ENCODE measurements around the gene LNX1. TPM values are rescaled to one million over a fixed set of nuclear protein-coding genes. Genes with fewer than 3 reads are reported as not detected.

Gene LNX1
- polyA plus RNA-seq, 1 donor (not counting 4 experiments of a cell fraction or from before 2014, with no cell fraction given) = 0.22 TPM

DNA sequence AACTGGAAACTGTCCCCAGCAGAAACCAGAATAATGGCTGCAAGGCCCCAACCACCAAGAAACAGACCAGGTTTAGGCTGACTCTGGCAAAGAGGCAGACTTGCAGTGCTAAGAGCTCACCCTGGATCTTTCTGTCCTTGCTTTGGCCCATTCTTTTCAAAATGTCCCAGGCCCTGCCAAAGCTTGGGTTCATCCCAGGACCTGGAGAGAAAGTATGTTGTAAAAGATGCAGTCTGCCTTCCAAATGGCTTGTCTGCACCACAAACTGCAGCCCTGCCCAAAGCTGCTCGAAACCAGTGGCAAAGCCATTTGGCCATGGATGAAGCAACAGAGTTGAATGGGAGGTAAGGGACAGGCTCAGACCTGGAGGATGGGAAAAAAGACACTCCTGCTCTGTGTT lies 38.0 kb upstream of the LNX1 start:
- H3K36me3 ChIP-seq (ENCODE audit: control insufficient read depth in 2 of 2, extremely low read depth in 1 of 2, insufficient read depth in 2 of 2, low read length in 2 of 2) = no peaks in the 10 kb centered on the region
- TF ChIP-seq, protein P1, sequence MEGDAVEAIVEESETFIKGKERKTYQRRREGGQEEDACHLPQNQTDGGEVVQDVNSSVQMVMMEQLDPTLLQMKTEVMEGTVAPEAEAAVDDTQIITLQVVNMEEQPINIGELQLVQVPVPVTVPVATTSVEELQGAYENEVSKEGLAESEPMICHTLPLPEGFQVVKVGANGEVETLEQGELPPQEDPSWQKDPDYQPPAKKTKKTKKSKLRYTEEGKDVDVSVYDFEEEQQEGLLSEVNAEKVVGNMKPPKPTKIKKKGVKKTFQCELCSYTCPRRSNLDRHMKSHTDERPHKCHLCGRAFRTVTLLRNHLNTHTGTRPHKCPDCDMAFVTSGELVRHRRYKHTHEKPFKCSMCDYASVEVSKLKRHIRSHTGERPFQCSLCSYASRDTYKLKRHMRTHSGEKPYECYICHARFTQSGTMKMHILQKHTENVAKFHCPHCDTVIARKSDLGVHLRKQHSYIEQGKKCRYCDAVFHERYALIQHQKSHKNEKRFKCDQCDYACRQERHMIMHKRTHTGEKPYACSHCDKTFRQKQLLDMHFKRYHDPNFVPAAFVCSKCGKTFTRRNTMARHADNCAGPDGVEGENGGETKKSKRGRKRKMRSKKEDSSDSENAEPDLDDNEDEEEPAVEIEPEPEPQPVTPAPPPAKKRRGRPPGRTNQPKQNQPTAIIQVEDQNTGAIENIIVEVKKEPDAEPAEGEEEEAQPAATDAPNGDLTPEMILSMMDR (optimal IDR thresholded peaks at IDR 0.05 in 1 of 3, IDR thresholded peaks at IDR 0.05 in 1 of 3, conservative IDR thresholded peaks at IDR 0.05 in 1 of 3; ENCODE audit: extremely low read depth in 1 of 3, insufficient read depth in 2 of 3, low read length in 3 of 3) = no peak
- no peak for TF ChIP-seq EZH2 (IDR thresholded peaks at IDR 0.05; ENCODE audit: low read length)
- H3K9me3 ChIP-seq (ENCODE audit: control insufficient read depth, low read depth, low read length) = no peaks in the 10 kb centered on the region
- no peaks in the 10 kb centered on the region for H3K9me1 ChIP-seq (ENCODE audit: control insufficient read depth, extremely low read depth, insufficient read depth, low read length)
- DNase-seq (ENCODE audit: low read depth, low spot score) (no peak), FAIRE-seq (no peak)
- no peak overlapping the region for H2AFZ ChIP-seq (ENCODE audit: control insufficient read depth, low read length)
- H3K4me2 ChIP-seq (ENCODE audit: control insufficient read depth, extremely low read depth, insufficient read depth, low read depth, low read length) = no peak overlapping the region
- H3K27ac ChIP-seq (ENCODE audit: control insufficient read depth, insufficient read depth, low read length) = no peak overlapping the region
- H3K79me2 ChIP-seq (ENCODE audit: control insufficient read depth, insufficient read depth, low read length) = no peaks in the 10 kb centered on the region
- no peak overlapping the region for H3K4me3 ChIP-seq (ENCODE audit: control insufficient read depth in 2 of 3, extremely low read depth in 1 of 3, insufficient read depth in 2 of 3, low read depth in 1 of 3, low read length in 3 of 3)
- H4K20me1 ChIP-seq (ENCODE audit: control insufficient read depth, extremely low read depth, insufficient read depth, low read length) = no peaks in the 10 kb centered on the region
- no peaks in the 10 kb centered on the region for H3K4me1 ChIP-seq (ENCODE audit: control insufficient read depth, extremely low read depth, insufficient read depth, low read length)
- no peaks in the 10 kb centered on the region for H3K27me3 ChIP-seq (ENCODE audit: control insufficient read depth, extremely low read depth, insufficient read depth, low read length)
- dilution Hi-C loops (cut with MboI; ENCODE audit: extremely low pct_ligation_motif_present, low sequenced_read_pairs) = no loop called here
- no peak overlapping the region for H3K9ac ChIP-seq (ENCODE audit: control insufficient read depth, extremely low read depth, insufficient read depth, low read length)

DNA sequence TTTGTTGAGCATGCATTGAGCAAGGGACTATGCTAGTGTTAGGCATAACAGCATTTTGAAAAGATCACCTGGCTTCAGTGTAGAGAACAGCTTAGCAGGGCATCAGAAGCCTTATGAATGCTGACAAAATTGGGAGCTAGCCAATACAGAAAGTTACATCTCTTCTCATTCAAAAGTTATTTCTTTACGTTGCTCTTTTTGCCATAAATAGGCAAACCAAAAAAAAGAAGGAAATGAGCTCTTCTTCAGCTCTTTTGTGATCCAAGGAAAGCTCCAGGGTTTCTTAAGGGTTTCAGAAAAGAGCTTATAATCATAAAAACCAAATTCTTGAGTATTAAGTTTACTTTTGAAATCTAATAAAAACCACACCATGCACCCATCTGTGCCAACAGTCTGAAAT lies 35.2 kb upstream of the LNX1 start:
- TF ChIP-seq EZH2 (IDR thresholded peaks at IDR 0.05; ENCODE audit: low read length) = no peak
- TF ChIP-seq, protein P1 (optimal IDR thresholded peaks at IDR 0.05 in 1 of 3, IDR thresholded peaks at IDR 0.05 in 1 of 3, conservative IDR thresholded peaks at IDR 0.05 in 1 of 3; ENCODE audit: extremely low read depth in 1 of 3, insufficient read depth in 2 of 3, low read length in 3 of 3) = no peak
- dilution Hi-C loops (cut with MboI; ENCODE audit: extremely low pct_ligation_motif_present, low sequenced_read_pairs) = no loop called here
- no peak for DNase-seq (ENCODE audit: low read depth, low spot score)
- H2AFZ ChIP-seq (ENCODE audit: control insufficient read depth, low read length) = no peak overlapping the region
- H4K20me1 ChIP-seq (ENCODE audit: control insufficient read depth, extremely low read depth, insufficient read depth, low read length) = no peaks in the 10 kb centered on the region
- no peak for FAIRE-seq
- no peaks in the 10 kb centered on the region for H3K9me3 ChIP-seq (ENCODE audit: control insufficient read depth, low read depth, low read length)
- no peak overlapping the region for H3K9ac ChIP-seq (ENCODE audit: control insufficient read depth, extremely low read depth, insufficient read depth, low read length)
- no peaks in the 10 kb centered on the region for H3K79me2 ChIP-seq (ENCODE audit: control insufficient read depth, insufficient read depth, low read length)
- H3K4me3 ChIP-seq (ENCODE audit: control insufficient read depth in 2 of 3, extremely low read depth in 1 of 3, insufficient read depth in 2 of 3, low read depth in 1 of 3, low read length in 3 of 3) = no peak overlapping the region
- H3K36me3 ChIP-seq (ENCODE audit: control insufficient read depth in 2 of 2, extremely low read depth in 1 of 2, insufficient read depth in 2 of 2, low read length in 2 of 2) = no peaks in the 10 kb centered on the region
- no peaks in the 10 kb centered on the region for H3K9me1 ChIP-seq (ENCODE audit: control insufficient read depth, extremely low read depth, insufficient read depth, low read length)
- no peak overlapping the region for H3K4me2 ChIP-seq (ENCODE audit: control insufficient read depth, extremely low read depth, insufficient read depth, low read depth, low read length)
- H3K4me1 ChIP-seq (ENCODE audit: control insufficient read depth, extremely low read depth, insufficient read depth, low read length) = no peaks in the 10 kb centered on the region
- no peaks in the 10 kb centered on the region for H3K27me3 ChIP-seq (ENCODE audit: control insufficient read depth, extremely low read depth, insufficient read depth, low read length)
- H3K27ac ChIP-seq (ENCODE audit: control insufficient read depth, insufficient read depth, low read length) = no peak overlapping the region
